HG03439 (cell line): ENCODE results near the gene FARP1.

Experiments used
- ATAC-seq: cut with Tn5 transposase; IDR thresholded peaks from one replicate; pipeline ENCODE4 v1.9.1; 2021; ENCODE audit warnings: mild to moderate bottlenecking, moderate library complexity; ENCODE audit not compliant: unreplicated experiment

Gene FARP1

GRCh38 chr13:98200211-98200878 is 57.5 kb downstream of the FARP1 start:
- ATAC-seq: no peak

DNA sequence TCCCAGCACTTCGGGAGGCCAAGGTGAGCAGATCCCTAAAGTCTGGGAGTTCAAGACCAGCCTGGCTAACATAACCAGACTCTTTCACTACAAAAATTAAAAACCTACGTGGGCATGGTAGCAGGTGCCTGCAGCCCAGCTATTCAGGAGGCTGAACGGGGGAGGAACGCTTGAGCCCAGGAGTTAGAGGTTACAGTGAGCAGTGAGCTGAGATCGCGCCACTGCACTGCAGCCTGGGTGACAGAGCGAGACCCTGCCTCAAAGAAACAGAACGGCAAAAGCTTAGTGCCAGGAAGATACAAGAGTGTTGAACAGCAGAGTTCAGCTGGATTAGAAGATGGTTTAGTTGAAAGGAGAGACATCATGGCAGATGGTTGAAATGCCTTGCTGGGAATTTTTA is 58.3 kb downstream of the FARP1 start:
- ATAC-seq: no peak

- ATAC-seq: no peak
These were observed 59.1 kb downstream of the FARP1 start for GRCh38 chr13:98201984-98202383.

DNA sequence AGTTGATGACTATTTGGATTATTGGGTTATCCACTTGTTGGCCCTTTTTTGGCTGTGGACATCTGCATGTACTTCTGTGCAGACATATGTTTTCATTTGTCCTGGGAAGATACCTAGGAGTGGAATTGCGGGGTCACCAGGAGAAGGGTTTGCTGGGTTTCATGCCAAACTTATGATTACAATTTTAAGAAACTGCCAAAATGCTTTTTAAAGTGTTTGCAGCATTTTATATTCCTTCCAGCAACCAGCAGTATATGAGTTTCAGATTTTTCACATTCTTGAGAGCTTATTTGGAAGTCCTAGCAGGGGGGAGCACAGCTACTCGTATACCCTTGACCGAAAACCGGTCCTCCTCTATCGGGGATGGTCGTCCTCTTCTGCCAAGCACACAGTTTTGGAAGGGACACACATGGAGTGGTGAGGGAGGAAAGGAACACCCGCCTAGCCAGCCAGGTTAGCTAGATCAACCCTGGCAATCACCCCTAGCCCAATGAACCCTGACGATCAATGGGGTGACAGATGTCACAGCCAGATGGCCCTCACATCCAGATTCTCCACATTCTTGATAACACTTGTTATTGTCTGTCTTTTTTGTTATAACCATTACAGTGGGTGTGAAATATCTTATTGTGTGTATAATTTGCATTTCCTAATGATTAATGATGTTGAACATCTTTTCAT is 60.9 kb downstream of the FARP1 start:
- ATAC-seq: no peak

- ATAC-seq: no peak
These were observed 61.7 kb downstream of the FARP1 start for GRCh38 chr13:98204546-98204945.

DNA sequence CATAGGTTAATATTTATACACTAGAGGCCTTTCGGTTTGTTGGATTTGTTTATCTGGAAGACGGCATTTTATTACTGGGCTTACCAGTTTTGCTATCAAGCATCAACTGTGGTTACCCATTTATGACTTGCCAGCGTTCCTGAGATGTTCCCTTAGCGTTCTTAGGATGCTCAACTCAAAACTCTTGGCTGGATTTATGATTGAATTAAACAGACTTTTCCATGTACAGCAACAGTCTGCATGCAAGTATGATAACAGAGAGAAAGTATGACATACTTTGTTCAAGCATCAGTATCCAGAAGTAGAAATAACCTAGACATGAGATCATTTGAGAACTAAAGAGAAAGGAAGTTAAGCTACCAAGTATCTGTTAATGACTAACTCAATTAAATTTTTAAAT is 64.1 kb downstream of the FARP1 start:
- ATAC-seq: no peak

GRCh38 chr13:98207416-98207815 is 64.5 kb downstream of the FARP1 start:
- no peak for ATAC-seq

DNA sequence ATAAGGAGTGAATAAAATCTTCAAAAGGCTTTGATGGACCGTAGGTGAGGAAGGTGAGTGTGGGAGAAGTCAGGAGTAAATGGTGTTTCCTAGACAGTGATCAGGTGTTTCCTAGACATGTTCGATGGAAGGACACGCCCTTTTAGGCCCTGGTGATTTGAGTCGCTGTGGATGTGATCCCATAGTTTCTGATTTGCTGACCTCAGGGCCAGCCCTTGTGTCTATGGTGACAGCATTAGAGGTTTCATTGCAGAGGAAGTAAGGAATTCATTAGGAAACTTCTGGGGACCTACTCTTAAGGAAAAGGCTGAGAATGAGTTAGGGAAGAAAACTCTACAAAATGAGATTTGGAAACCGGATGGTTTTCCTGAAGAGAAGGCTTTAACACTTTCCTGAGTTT is 65.7 kb downstream of the FARP1 start:
- ATAC-seq: no peak

DNA sequence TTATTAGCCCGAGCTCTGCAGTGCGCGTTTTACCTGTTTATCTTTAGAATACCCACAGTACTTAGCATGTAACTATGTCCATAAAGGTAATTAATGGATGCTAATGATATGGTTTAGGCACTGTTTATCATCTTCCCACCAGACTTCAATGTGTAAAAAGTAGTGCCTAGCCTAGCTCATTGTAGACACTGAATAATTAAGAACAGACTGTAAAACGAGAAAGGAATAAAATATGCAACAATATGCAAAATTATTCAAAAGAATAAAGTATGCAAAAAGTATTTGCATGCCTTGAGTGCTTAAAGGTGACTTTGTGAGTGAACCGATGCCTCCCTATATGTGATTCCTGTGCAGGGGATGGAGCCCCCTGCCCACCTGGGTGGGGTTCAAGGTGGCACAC is 69.9 kb downstream of the FARP1 start:
- no peak for ATAC-seq

GRCh38 chr13:98213354-98213753 is 70.5 kb downstream of the FARP1 start:
- no peak for ATAC-seq

DNA sequence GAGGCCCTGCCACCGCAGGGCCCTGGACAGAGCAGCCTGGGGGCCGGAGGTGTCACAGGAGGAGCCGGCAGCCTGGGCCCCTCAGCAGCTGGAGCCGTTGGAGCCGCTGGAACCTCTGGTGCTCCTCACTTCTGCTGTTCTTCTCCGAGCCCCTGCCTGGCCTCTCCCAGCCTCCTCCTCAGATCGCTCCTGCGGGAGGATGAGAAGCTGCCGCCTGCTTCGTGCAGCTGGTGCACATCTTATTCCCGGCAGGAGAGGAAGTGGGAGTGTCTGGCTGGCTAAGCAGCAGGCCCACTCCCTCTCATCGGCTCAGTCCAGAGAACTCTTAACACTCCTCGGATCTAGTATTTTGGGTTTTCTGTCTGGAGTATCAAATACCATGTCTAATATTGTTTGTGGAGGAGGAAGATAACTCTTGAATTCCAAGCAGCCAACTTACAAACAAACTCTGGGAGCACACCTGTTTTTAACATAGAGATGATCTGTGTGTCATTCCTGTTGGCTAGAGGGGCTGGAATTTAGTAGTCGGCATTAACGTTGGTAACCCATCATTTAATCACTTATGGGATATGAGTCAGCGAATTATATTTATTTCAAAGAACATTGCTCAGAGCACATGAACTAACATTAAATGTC is 71.2 kb downstream of the FARP1 start:
- ATAC-seq: no peak

GRCh38 chr13:98214707-98215106 is 71.8 kb downstream of the FARP1 start:
- ATAC-seq: no peak

DNA sequence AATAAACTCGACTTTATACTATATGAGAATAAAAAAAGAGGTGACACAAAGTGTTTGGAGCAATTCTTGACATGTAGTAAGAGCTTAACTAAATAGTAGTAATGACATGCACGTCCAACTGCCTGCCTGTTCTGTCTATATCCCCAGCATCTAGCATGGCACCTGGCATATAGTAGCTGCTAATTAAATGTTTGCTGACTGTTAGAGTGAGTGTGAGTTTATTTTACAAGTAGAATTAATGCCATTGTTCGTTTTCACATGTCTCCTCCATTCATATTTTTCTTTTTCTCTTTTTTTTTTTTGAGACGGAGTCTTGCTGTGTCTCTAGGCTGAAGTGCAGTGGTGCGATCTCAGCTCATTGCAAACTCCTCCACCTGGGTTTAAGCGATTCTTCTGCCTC is 72.6 kb downstream of the FARP1 start:
- ATAC-seq: no peak

- no peak for ATAC-seq
These were observed 73.3 kb downstream of the FARP1 start for GRCh38 chr13:98216135-98216565.

DNA sequence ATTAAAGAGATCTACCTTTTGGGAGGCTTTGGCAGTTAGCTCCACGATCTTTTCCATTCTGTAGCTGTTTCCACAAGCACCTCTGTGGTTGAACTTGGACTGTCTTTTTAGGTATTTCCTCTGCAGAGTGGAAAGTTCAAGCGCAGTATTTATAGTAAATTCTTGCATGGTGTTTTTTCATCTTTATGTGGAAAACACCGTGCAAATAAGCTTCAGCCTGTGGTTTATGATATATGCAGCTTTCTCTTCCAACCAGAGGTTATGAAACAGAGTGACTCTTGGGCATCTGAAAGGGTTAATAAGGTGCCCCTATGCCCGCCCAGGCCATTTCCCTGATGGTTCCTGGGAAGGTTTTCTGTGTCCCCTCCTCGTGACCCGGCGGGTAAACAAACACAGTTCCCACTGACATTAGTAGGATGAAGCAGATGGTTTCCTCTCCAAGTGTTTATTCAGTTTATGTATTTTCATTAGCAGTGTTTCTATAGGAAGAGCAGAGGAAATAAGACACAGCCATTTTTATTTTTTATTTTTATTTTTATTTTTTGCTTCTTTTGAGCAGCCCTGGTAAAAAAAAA is 73.9 kb downstream of the FARP1 start:
- ATAC-seq: no peak

DNA sequence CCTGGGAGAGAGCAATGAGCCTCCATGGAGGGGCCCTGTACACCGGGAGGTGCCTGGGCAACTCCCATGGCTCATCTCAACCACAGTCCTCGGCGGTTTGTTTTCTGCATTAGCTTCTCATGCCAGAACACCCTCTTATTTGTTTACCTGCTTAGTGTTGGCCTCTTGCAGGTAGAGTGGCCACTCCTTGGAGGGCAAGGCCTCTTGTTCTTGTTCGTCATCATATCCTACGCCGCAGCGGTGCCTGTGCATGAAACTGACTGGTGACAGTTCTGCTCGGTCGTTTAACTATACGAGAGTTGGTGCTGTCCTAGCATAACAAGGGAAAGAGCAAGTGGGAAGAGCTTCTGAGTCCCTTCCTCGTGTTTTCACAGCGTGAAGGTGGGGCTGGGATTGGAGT is 74.7 kb downstream of the FARP1 start:
- no peak for ATAC-seq

GRCh38 chr13:98219685-98220084 is 76.8 kb downstream of the FARP1 start:
- ATAC-seq: no peak

DNA sequence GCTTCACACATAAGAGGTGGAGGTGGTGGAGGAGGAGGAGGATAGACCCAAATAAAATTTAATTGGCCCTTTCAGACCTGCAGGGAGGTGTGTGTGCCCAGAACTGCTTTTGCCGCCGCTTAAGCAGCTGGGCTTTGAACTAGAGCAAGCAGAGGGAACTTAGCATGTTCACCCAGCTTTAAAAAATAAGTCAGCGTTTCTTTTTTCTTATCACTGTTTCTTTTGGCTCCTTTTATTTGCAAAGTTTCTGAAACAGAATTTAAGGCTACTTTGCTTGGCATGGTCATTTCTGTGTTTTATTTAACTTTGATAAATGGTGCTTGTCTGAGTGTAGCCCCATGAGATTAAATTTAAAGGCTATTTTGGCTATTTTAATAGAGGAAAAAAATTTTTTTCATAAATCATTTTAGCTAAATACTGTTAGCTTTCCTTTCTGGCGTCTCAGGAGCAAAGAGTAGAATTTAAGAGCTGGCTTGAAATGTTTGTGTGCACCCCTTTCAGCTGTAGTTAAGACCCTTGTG is 77.4 kb downstream of the FARP1 start:
- no peak for ATAC-seq

GRCh38 chr13:98221234-98221633 is 78.3 kb downstream of the FARP1 start:
- no peak for ATAC-seq

DNA sequence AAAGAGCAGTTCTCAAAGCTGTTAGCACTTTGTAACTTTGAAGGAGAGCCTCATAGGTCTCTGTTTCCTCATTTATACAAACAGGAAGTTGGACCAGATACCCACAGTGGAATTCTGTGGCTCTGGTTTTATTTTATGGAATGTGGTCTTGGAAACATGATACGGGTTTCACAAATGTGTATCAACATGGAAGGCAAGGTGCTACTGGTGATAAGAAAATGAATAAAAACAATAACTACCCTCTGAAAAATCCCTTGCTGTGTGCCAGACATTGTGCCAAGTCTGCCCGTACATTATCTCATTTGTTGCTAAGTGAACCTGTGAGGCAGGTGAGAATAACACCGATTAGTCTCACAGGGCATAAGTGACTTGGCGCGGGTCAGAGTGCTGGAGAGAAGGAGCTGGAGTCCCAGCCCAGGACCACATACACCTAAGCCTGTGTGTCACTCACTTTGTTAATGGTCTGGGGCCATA is 79.2 kb downstream of the FARP1 start:
- ATAC-seq: no peak

GRCh38 chr13:98222816-98223215 is 79.9 kb downstream of the FARP1 start:
- no peak for ATAC-seq

GRCh38 chr13:98223741-98224140 is 80.8 kb downstream of the FARP1 start:
- no peak for ATAC-seq
